ENCODE data around the gene C19orf81. TPM values are rescaled to one million over a fixed set of nuclear protein-coding genes. Genes with fewer than 3 reads are reported as not detected.
A peak's percentile ranks its signal among the peaks of the same experiment; 100 is the strongest.

Gene C19orf81
- total RNA-seq, 1 donor from 2014 or later: not detected

GRCh38 chr19:50658441-50659317, 9.4 kb downstream of the C19orf81 start:
- H3K4me3 Mint-ChIP-seq (ENCODE audit: unreplicated experiment): peak overlapping the region; percentile 76
- peak overlapping the region; percentile 71 for H3K27ac Mint-ChIP-seq (ENCODE audit: unreplicated experiment)
- TF ChIP-seq CTCF (IDR thresholded peaks at IDR 0.05): no peak
- H3K9me3 Mint-ChIP-seq (ENCODE audit: unreplicated experiment): peaks cover 4% of the 10 kb centered on the region
- H3K36me3 Mint-ChIP-seq (ENCODE audit: unreplicated experiment): no peaks in the 10 kb centered on the region
- H3K4me1 Mint-ChIP-seq (ENCODE audit: unreplicated experiment): peaks cover 13% of the 10 kb centered on the region
- DNase-seq (ENCODE audit: extremely low spot score, unreplicated experiment): no peak
- peaks cover 14% of the 10 kb centered on the region for H3K27me3 Mint-ChIP-seq (ENCODE audit: unreplicated experiment)

- Mint-ChIP-seq H3K4me1 (ENCODE audit: unreplicated experiment) (peaks cover 13% of the 10 kb centered on the region), H3K9me3 (ENCODE audit: unreplicated experiment) (peaks cover 4% of the 10 kb centered on the region), H3K27ac (ENCODE audit: unreplicated experiment) (no peak overlapping the region), H3K36me3 (ENCODE audit: unreplicated experiment) (no peaks in the 10 kb centered on the region), H3K4me3 (ENCODE audit: unreplicated experiment) (no peak overlapping the region), H3K27me3 (ENCODE audit: unreplicated experiment) (peaks cover 14% of the 10 kb centered on the region)
- no peak for DNase-seq (ENCODE audit: extremely low spot score, unreplicated experiment)
- TF ChIP-seq CTCF (IDR thresholded peaks at IDR 0.05): no peak
Observed at GRCh38 chr19:50659318-50660087, 10.3 kb downstream of the C19orf81 start.

- peaks cover 16% of the 10 kb centered on the region for H3K27me3 Mint-ChIP-seq (ENCODE audit: unreplicated experiment)
Observed at GRCh38 chr19:50660088-50660366, 10.8 kb downstream of the C19orf81 start.

GRCh38 chr19:50661023-50661422, 11.8 kb downstream of the C19orf81 start:
- Mint-ChIP-seq H3K9me3 (ENCODE audit: unreplicated experiment) (no peaks in the 10 kb centered on the region), H3K27me3 (ENCODE audit: unreplicated experiment) (peaks cover 17% of the 10 kb centered on the region), H3K4me3 (ENCODE audit: unreplicated experiment) (no peak overlapping the region), H3K27ac (ENCODE audit: unreplicated experiment) (no peak overlapping the region), H3K36me3 (ENCODE audit: unreplicated experiment) (no peaks in the 10 kb centered on the region), H3K4me1 (ENCODE audit: unreplicated experiment) (peaks cover 13% of the 10 kb centered on the region)
- no peak for TF ChIP-seq CTCF (IDR thresholded peaks at IDR 0.05)
- no peak for DNase-seq (ENCODE audit: extremely low spot score, unreplicated experiment)

More at GRCh38 chr19:50660088-50660366, 10.8 kb downstream of the C19orf81 start:
- TF ChIP-seq CTCF (IDR thresholded peaks at IDR 0.05): no peak
- Mint-ChIP-seq H3K4me3 (ENCODE audit: unreplicated experiment) (no peak overlapping the region), H3K9me3 (ENCODE audit: unreplicated experiment) (peaks cover 1% of the 10 kb centered on the region), H3K36me3 (ENCODE audit: unreplicated experiment) (no peaks in the 10 kb centered on the region), H3K27ac (ENCODE audit: unreplicated experiment) (no peak overlapping the region), H3K4me1 (ENCODE audit: unreplicated experiment) (peaks cover 13% of the 10 kb centered on the region)
- DNase-seq (ENCODE audit: extremely low spot score, unreplicated experiment): no peak
